ENCODE measurements around the gene S100A8.
A peak's percentile ranks its signal among the peaks of the same experiment; 100 is the strongest.
"Not testable (repeated sequence)": the region's sequence is repeated elsewhere in the genome, so short reads cannot be mapped to it uniquely, and the experiment has no call there.

Gene S100A8

GRCh38 chr1:153360592-153361479 is 30.0 kb downstream of the S100A8 start:
- DNase-seq, result no peak

DNA sequence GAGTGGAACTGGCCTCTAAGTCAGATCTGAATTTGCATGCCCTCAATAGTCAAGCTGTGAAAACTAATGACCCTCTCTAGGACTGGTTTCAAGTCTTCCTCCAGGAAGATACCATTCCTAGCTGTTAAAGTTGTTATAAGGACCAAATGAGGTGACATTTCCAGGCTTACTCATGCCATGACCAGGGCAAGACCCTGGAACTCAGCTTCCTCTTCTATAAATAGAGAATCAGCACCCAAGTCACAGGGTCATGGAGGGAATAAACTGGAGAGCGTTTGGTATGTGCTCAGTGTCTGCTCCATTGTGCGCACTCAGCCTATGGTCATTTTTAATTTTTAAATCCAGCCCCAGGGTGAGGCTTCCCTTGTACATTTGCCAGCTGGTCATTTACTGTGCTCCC is 30.7 kb downstream of the S100A8 start:
- DNase-seq, result no peak

DNA sequence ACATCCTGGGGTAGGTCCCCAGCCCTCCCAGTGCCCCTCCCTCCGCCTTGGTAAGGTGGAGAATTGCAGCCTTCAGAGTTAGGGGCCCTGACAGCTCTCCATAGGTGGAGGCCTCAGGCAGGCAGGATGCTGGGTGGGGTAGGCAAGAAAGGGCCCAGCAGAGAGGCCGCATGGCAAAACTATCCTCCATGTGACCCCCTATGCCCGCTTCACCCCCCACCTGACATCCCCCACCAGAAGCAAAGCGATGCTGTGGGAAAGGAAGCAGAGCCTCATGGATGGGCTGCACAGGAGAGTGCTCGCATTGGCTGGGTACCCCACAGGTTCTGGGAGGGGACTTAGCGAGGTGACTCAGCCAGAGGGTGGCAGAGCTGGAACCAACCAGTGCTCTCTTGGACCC is 31.6 kb downstream of the S100A8 start:
- DNase-seq, result no peak

DNA sequence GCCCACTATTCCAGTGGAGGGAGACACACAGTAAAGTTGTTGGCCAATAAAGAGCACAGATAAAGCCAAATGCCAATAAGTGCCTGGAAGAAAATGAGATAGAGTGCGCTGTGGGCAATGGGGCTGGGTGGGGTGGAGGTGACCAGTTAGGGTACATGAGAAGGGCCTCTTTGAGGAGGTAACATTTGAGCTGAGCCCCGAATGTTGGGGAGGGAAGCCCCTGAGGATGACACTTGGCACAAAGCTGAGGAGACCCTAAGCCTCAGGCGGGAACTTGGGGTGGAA is 32.2 kb downstream of the S100A8 start:
- DNase-seq, result no peak

- no peak for DNase-seq
Measured at GRCh38 chr1:153357853-153358690, 32.8 kb downstream of the S100A8 start, which contains the start of gene S100A9. TSS of gene S100A9 (plus strand) at chr1:153357854. CDS start at chr1:153358284, 430 bp downstream.

GRCh38 chr1:153357076-153357852 is 33.6 kb downstream of the S100A8 start:
- DNase-seq, result no peak

GRCh38 chr1:153356392-153357075 is 34.3 kb downstream of the S100A8 start:
- DNase-seq, result no peak

- no peak for DNase-seq
Measured at GRCh38 chr1:153355445-153356071, 35.3 kb downstream of the S100A8 start.

- DNase-seq, result no peak
Measured at GRCh38 chr1:153354515-153355193, 36.2 kb downstream of the S100A8 start.

- no peak for DNase-seq
Measured at GRCh38 chr1:153353226-153353947, 37.5 kb downstream of the S100A8 start.

DNA sequence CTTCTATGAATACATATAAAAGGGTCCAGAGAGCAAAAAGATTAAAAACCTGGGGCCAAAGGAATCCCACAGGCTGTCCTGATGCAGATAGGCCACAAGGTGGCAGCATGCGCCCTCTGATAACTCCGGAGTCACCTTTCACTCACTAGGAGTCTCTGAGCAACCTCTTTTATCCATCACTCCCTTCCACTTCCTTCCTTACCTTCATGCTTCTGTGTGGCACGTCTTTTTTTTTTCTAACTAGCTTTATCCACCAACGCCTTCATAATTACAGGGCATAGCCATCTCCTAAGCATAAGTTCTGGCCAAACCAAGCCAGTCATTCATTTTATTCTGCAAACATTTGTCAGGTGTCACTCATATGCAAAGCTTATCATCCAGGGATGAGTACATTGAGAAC is 38.4 kb downstream of the S100A8 start:
- peak; percentile 46 to 53 for DNase-seq

GRCh38 chr1:153350321-153350957 is 40.4 kb downstream of the S100A8 start:
- no peak for DNase-seq

GRCh38 chr1:153349363-153350320 is 41.2 kb downstream of the S100A8 start:
- no peak for DNase-seq

- no peak for DNase-seq
Measured at GRCh38 chr1:153348511-153349362, 42.1 kb downstream of the S100A8 start, which contains the start of gene PGLYRP4. TSS of gene PGLYRP4 (minus strand) at chr1:153348841. CDS start at chr1:153347932, 909 bp downstream.

DNA sequence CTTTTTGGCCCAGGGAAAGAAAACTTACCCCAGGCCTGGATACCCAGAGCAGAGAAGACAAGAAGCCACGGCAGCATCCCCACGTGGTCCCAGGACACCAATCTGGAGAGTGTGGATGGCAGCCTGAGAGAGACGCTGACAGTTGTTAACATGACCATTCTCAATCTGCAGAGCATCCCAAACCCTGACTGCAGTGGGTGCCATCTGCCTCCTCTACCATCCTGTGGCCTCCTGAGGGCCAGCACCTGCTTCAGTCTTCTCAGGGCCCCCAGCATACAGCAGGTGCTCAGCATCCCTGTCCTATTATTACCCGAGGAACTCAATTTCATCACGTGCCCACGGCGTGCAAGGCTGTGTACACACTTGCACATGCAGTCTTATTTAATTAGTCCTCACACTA is 43.0 kb downstream of the S100A8 start:
- no peak for DNase-seq

- not testable (repeated sequence) for DNase-seq
Measured at GRCh38 chr1:153347049-153347448, 43.8 kb downstream of the S100A8 start.

- DNase-seq, result no peak
Measured at GRCh38 chr1:153346077-153346723, 44.7 kb downstream of the S100A8 start.

Measured in activated CD4-positive, alpha-beta T cell treated with anti-CD3 and anti-CD28 coated beads, Interleukin-2, amount 50 U/mL, for 4 hours (primary cell).